Keratinocyte (primary cell): ENCODE results near the gene KCNE4. TPM values are rescaled to one million over a fixed set of nuclear protein-coding genes. Genes with fewer than 3 reads are reported as not detected.

Experiments
- DNase-seq: peaks from one replicate; pipeline ENCODE4 v3.0.0-alpha.2; 2011; ENCODE audit warnings: low read depth, missing footprints, low spot score
- FAIRE-seq: peaks from 2 replicates; lab custom pipeline; 2011; peaks lifted over from hg19 to GRCh38; lab: Jason Lieb, UNC
- H2AFZ ChIP-seq: 2 replicates; pipeline ENCODE4 v1.6.0; 2012; ENCODE audit warnings: low read length, control low read depth, inconsistent platforms; ENCODE audit not compliant: control insufficient read depth
- H3K27ac ChIP-seq: 2 replicates; pipeline ENCODE4 v1.5.1; 2011; ENCODE audit warnings: low read length; ENCODE audit not compliant: control insufficient read depth, insufficient read depth
- H3K27me3 ChIP-seq: 3 replicates; pipeline ENCODE4 v1.6.0; 2011; ENCODE audit warnings: low read length; ENCODE audit not compliant: control insufficient read depth, insufficient read depth; ENCODE audit errors: extremely low read depth
- H3K36me3 ChIP-seq, 2 experiments: 2 replicates in 1 of 2; 3 replicates in 1 of 2; pipeline ENCODE4 v1.5.1; 2011; ENCODE audit warnings: low read length in 2 of 2, mild to moderate bottlenecking in 1 of 2; ENCODE audit not compliant: control insufficient read depth in 2 of 2, insufficient read depth in 2 of 2; ENCODE audit errors: extremely low read depth in 1 of 2
- H3K4me1 ChIP-seq: 3 replicates; pipeline ENCODE4 v1.5.1; 2011; ENCODE audit warnings: low read length; ENCODE audit not compliant: control insufficient read depth, insufficient read depth; ENCODE audit errors: extremely low read depth
- H3K4me2 ChIP-seq: 3 replicates; pipeline ENCODE4 v1.6.0; 2011; ENCODE audit warnings: low read depth, low read length; ENCODE audit not compliant: control insufficient read depth, insufficient read depth; ENCODE audit errors: extremely low read depth
- H3K4me3 ChIP-seq, 3 experiments: fragments of 200-600 bp in 1 of 3; sonication (generic) in 1 of 3; 2 replicates in 2 of 3; 3 replicates in 1 of 3; pipeline ENCODE4 v1.5.1; 2011 to 2016; ENCODE audit warnings: low read length in 3 of 3, mild to moderate bottlenecking in 3 of 3, control low read depth in 2 of 3, inconsistent platforms in 1 of 3, low read depth in 1 of 3, mixed read lengths in 1 of 3, mixed run types in 1 of 3, moderate library complexity in 1 of 3; ENCODE audit not compliant: control insufficient read depth in 2 of 3, insufficient read depth in 2 of 3; ENCODE audit errors: extremely low read depth in 1 of 3
- H3K79me2 ChIP-seq: 2 replicates; pipeline ENCODE4 v1.6.0; 2012; ENCODE audit warnings: low read length; ENCODE audit not compliant: control insufficient read depth, insufficient read depth
- H3K9ac ChIP-seq: 3 replicates; pipeline ENCODE4 v1.6.0; 2011; ENCODE audit warnings: low read length; ENCODE audit not compliant: control insufficient read depth, insufficient read depth; ENCODE audit errors: extremely low read depth
- H3K9me1 ChIP-seq: 3 replicates; pipeline ENCODE4 v1.6.0; 2011; ENCODE audit warnings: low read length; ENCODE audit not compliant: control insufficient read depth, insufficient read depth; ENCODE audit errors: extremely low read depth
- H3K9me3 ChIP-seq: 2 replicates; pipeline ENCODE4 v1.5.1; 2012; ENCODE audit warnings: low read depth, low read length; ENCODE audit not compliant: control insufficient read depth
- H4K20me1 ChIP-seq: 3 replicates; pipeline ENCODE4 v1.6.0; 2011; ENCODE audit warnings: low read length; ENCODE audit not compliant: control insufficient read depth, insufficient read depth; ENCODE audit errors: extremely low read depth
- CTCF ChIP-seq, 3 experiments: IDR thresholded peaks in 1 of 3; conservative IDR thresholded peaks in 1 of 3; optimal IDR thresholded peaks in 1 of 3; 2 replicates in 2 of 3; 3 replicates in 1 of 3; pipeline versions ENCODE3 to v1.5.1; 2011; ENCODE audit warnings: low read length in 3 of 3, mild to moderate bottlenecking in 3 of 3, moderate library complexity in 2 of 3, control low read depth in 1 of 3, inconsistent platforms in 1 of 3; ENCODE audit not compliant: insufficient read depth in 2 of 3; ENCODE audit errors: extremely low read depth in 1 of 3
- EZH2 ChIP-seq: IDR thresholded peaks from one replicate; pipeline ENCODE4 v1.6.1; 2012; ENCODE audit warnings: inconsistent platforms, mild to moderate bottlenecking, low read length, moderate library complexity
- dilution Hi-C: fragments of 300-500 bp; cut with MboI; formaldehyde crosslinking; loops from one replicate; pipeline ENCODE4 v1.7.0; 2020; ENCODE audit warnings: low sequenced_read_pairs; ENCODE audit not compliant: extremely low pct_ligation_motif_present
- polyA plus RNA-seq, 5 experiments: library from polyadenylated mRNA; depleted of rRNA in 3 of 5; stranded (reverse) in 3 of 5; stranded (forward) in 1 of 5; unstranded in 1 of 5; fragments of >200 nt; gene quantifications; 1 replicate in 1 of 5; 2 replicates in 3 of 5; 3 replicates in 1 of 5; pipeline versions ENCODE4 v1.2.1 to v1.2.3, GENCODE V29; 2011 to 2012; ENCODE audit warnings: missing spikeins in 2 of 5, low read depth in 1 of 5, low replicate concordance in 1 of 5

Gene KCNE4
- polyA plus RNA-seq, 1 donor (not counting 4 experiments of a cell fraction or from before 2014, with no cell fraction given): 0.13 TPM

GRCh38 chr2:223020971-223021675 is 30.9 kb upstream of the KCNE4 start:
- no peak for DNase-seq
- no peak for FAIRE-seq
- dilution Hi-C loops: no loop called here

GRCh38 chr2:223026357-223027110 is 25.5 kb upstream of the KCNE4 start:
- FAIRE-seq (no peak), DNase-seq (no peak)
- Histone ChIP-seq H4K20me1 (no peaks in the 10 kb centered on the region), H3K4me1 (no peaks in the 10 kb centered on the region), H3K79me2 (no peaks in the 10 kb centered on the region), H3K4me3 (no peak overlapping the region), H3K9ac (no peak overlapping the region), H3K9me1 (no peaks in the 10 kb centered on the region), H3K9me3 (no peaks in the 10 kb centered on the region), H3K27me3 (no peaks in the 10 kb centered on the region), H3K4me2 (no peak overlapping the region), H2AFZ (no peak overlapping the region), H3K27ac (no peak overlapping the region), H3K36me3 (no peaks in the 10 kb centered on the region)
- dilution Hi-C loops: no loop called here
- no peak for TF ChIP-seq CTCF (optimal IDR thresholded peaks at IDR 0.05 in 1 of 3, IDR thresholded peaks at IDR 0.05 in 1 of 3, conservative IDR thresholded peaks at IDR 0.05 in 1 of 3; ENCODE audit: extremely low read depth in 1 of 3, insufficient read depth in 2 of 3, low read length in 3 of 3)

More at GRCh38 chr2:223020971-223021675, 30.9 kb upstream of the KCNE4 start:
- peaks cover 5% of the 10 kb centered on the region for H3K27me3 ChIP-seq
- H3K9me3 ChIP-seq: no peaks in the 10 kb centered on the region
- no peak overlapping the region for H3K9ac ChIP-seq
- no peaks in the 10 kb centered on the region for H3K36me3 ChIP-seq
- H2AFZ ChIP-seq: no peak overlapping the region
- no peak overlapping the region for H3K4me3 ChIP-seq
- H4K20me1 ChIP-seq: no peaks in the 10 kb centered on the region
- H3K27ac ChIP-seq: no peak overlapping the region
- H3K9me1 ChIP-seq: no peaks in the 10 kb centered on the region
- TF ChIP-seq CTCF (optimal IDR thresholded peaks at IDR 0.05 in 1 of 3, IDR thresholded peaks at IDR 0.05 in 1 of 3, conservative IDR thresholded peaks at IDR 0.05 in 1 of 3; ENCODE audit: extremely low read depth in 1 of 3, insufficient read depth in 2 of 3, low read length in 3 of 3) (no peak), EZH2 (no peak)
- H3K79me2 ChIP-seq: no peaks in the 10 kb centered on the region
- H3K4me2 ChIP-seq: no peak overlapping the region
- no peaks in the 10 kb centered on the region for H3K4me1 ChIP-seq
